HepG2 (cell line): ENCODE data around the gene UXS1. TPM values are rescaled to one million over a fixed set of nuclear protein-coding genes. Genes with fewer than 3 reads are reported as not detected.
A peak's percentile ranks its signal among the peaks of the same experiment; 100 is the strongest.

Source experiments
- BCL6 ChIP-seq: IDR thresholded peaks from 2 replicates; pipeline ENCODE4 v1.6.1; 2016; ENCODE audit warnings: missing genetic modification reagents, missing compliant biosample characterization
- EEA1 ChIP-seq: sonication (generic); formaldehyde crosslinking; IDR thresholded peaks from 2 replicates; pipeline ENCODE4 v1.5.1; 2020; ENCODE audit warnings: mild to moderate bottlenecking, missing genetic modification reagents, borderline replicate concordance
- MTA3 ChIP-seq: sonication (generic); formaldehyde crosslinking; IDR thresholded peaks from 2 replicates; pipeline ENCODE4 v1.4.0; 2020; ENCODE audit warnings: missing genetic modification reagents
- MYNN ChIP-seq: sonication (generic); formaldehyde crosslinking; IDR thresholded peaks from 2 replicates; pipeline ENCODE4 v1.4.0; 2020; ENCODE audit warnings: mild to moderate bottlenecking, low read depth, missing genetic modification reagents
- ONECUT2 ChIP-seq: sonication (generic); formaldehyde crosslinking; IDR thresholded peaks from 2 replicates; pipeline ENCODE4 v1.4.0; 2020; ENCODE audit warnings: missing genetic modification reagents
- SALL1 ChIP-seq: sonication (generic); formaldehyde crosslinking; IDR thresholded peaks from 2 replicates; pipeline ENCODE4 v1.8.0; 2022; ENCODE audit warnings: mild to moderate bottlenecking, missing genetic modification reagents
- SAP130 ChIP-seq: IDR thresholded peaks from 2 replicates; pipeline ENCODE4 v1.6.1; 2016; ENCODE audit warnings: low read depth
- SNAPC5 ChIP-seq: sonication (generic); formaldehyde crosslinking; IDR thresholded peaks from 2 replicates; pipeline ENCODE4 v1.8.1; 2023; ENCODE audit warnings: mild to moderate bottlenecking, missing genetic modification reagents, borderline replicate concordance
- SOX13 ChIP-seq, 3 experiments: fragments of 450-650 bp in 1 of 3; sonication (generic) in 1 of 3; formaldehyde crosslinking in 1 of 3; IDR thresholded peaks in 2 of 3; conservative IDR thresholded peaks in 1 of 3; 2 replicates each; pipeline versions ENCODE4 v1.5.0 to v1.6.1; 2016 to 2020; ENCODE audit warnings: antibody characterized with exemption in 1 of 3, mild to moderate bottlenecking in 1 of 3, missing compliant biosample characterization in 1 of 3, missing genetic modification reagents in 1 of 3, moderate library complexity in 1 of 3
- SOX6 ChIP-seq, 2 experiments: fragments of 450-650 bp in 1 of 2; sonication (generic) in 1 of 2; formaldehyde crosslinking in 1 of 2; IDR thresholded peaks; 2 replicates each; pipeline versions ENCODE4 v1.4.0 to v1.6.1; 2017 to 2020; ENCODE audit warnings: antibody characterized with exemption in 1 of 2, mild to moderate bottlenecking in 1 of 2, missing genetic modification reagents in 1 of 2
- TSC22D2 ChIP-seq: sonication (generic); formaldehyde crosslinking; IDR thresholded peaks from 2 replicates; pipeline ENCODE4 v1.5.1; 2020; ENCODE audit warnings: missing genetic modification reagents, mild to moderate bottlenecking, borderline replicate concordance
- UBTF ChIP-seq: sonication (generic); formaldehyde crosslinking; IDR thresholded peaks from 2 replicates; pipeline ENCODE4 v1.4.0; 2020; ENCODE audit warnings: mild to moderate bottlenecking, missing genetic modification reagents
- ZBTB3 ChIP-seq: sonication (generic); formaldehyde crosslinking; IDR thresholded peaks from 2 replicates; pipeline ENCODE4 v1.4.0; 2020; ENCODE audit warnings: low read depth, mild to moderate bottlenecking, moderate library complexity, missing genetic modification reagents, borderline replicate concordance
- ZEB1 ChIP-seq: IDR thresholded peaks from 2 replicates; pipeline ENCODE4 v1.6.1; 2012; ENCODE audit warnings: mild to moderate bottlenecking, low read depth, inconsistent platforms; ENCODE audit not compliant: insufficient replicate concordance
- ZFP91 ChIP-seq: sonication (generic); formaldehyde crosslinking; IDR thresholded peaks from 2 replicates; pipeline ENCODE4 v1.9.0; 2022; ENCODE audit warnings: missing genetic modification reagents, mild to moderate bottlenecking, borderline replicate concordance
- ZNF121 ChIP-seq: sonication (generic); formaldehyde crosslinking; IDR thresholded peaks from 2 replicates; pipeline ENCODE4 v1.5.0; 2020; ENCODE audit warnings: mild to moderate bottlenecking, missing genetic modification reagents
- ZNF451 ChIP-seq: sonication (generic); formaldehyde crosslinking; IDR thresholded peaks from 2 replicates; pipeline ENCODE4 v1.5.0; 2020; ENCODE audit warnings: mild to moderate bottlenecking, missing genetic modification reagents
- ZNF530 ChIP-seq: sonication (generic); formaldehyde crosslinking; IDR thresholded peaks from 2 replicates; pipeline ENCODE4 v1.5.0; 2020; ENCODE audit warnings: low read depth, mild to moderate bottlenecking, missing genetic modification reagents
- ZNF891 ChIP-seq: sonication (generic); formaldehyde crosslinking; IDR thresholded peaks from 2 replicates; pipeline ENCODE4 v1.5.0; 2020; ENCODE audit warnings: mild to moderate bottlenecking, missing genetic modification reagents
- ZSCAN31 ChIP-seq: sonication (generic); formaldehyde crosslinking; IDR thresholded peaks from 2 replicates; pipeline ENCODE4 v1.5.0; 2020; ENCODE audit warnings: low read depth, mild to moderate bottlenecking, missing genetic modification reagents
- polyA plus RNA-seq, 8 experiments: library from polyadenylated mRNA; depleted of rRNA in 3 of 8; stranded (reverse) in 7 of 8; unstranded in 1 of 8; fragments of >200 nt; fragmentation: Illumina TruSeq in 4 of 8; extraction: Trizol in 4 of 8; gene quantifications; 2 replicates each; pipeline versions ENCODE4 v1.2.1 to v1.2.3, GENCODE V29; 2011 to 2016; ENCODE audit warnings: low read depth in 4 of 8, missing spikeins in 1 of 8, mixed read lengths in 1 of 8; ENCODE audit not compliant: insufficient read depth in 1 of 8
- total RNA-seq, 5 experiments: library from RNA; depleted of rRNA; stranded (reverse); fragments of >200 nt; fragmentation: Illumina TruSeq; extraction: Trizol; gene quantifications; 2 replicates each; pipeline ENCODE4 v1.2.3, GENCODE V29; 2016; ENCODE audit warnings: low read depth in 1 of 5
- TF ChIP-seq, protein P1 (sequence below): sonication (generic); formaldehyde crosslinking; IDR thresholded peaks from 2 replicates; pipeline ENCODE4 v1.4.0; 2020; ENCODE audit warnings: missing genetic modification reagents

The UXS1 gene
- total and polyA plus RNA-seq, 2 of the 13 experiments (the other 11 are each of a cell fraction or from before 2014, with no cell fraction given), result 53.3 to 110 TPM

GRCh38 chr2:106181064-106181463 lies 13.0 kb downstream of the UXS1 start (continued):
- no peak for TF ChIP-seq UBTF (CRISPR knock-in tag)
- TF ChIP-seq ZNF121 (CRISPR knock-in tag), result no peak
- TF ChIP-seq, protein P1, sequence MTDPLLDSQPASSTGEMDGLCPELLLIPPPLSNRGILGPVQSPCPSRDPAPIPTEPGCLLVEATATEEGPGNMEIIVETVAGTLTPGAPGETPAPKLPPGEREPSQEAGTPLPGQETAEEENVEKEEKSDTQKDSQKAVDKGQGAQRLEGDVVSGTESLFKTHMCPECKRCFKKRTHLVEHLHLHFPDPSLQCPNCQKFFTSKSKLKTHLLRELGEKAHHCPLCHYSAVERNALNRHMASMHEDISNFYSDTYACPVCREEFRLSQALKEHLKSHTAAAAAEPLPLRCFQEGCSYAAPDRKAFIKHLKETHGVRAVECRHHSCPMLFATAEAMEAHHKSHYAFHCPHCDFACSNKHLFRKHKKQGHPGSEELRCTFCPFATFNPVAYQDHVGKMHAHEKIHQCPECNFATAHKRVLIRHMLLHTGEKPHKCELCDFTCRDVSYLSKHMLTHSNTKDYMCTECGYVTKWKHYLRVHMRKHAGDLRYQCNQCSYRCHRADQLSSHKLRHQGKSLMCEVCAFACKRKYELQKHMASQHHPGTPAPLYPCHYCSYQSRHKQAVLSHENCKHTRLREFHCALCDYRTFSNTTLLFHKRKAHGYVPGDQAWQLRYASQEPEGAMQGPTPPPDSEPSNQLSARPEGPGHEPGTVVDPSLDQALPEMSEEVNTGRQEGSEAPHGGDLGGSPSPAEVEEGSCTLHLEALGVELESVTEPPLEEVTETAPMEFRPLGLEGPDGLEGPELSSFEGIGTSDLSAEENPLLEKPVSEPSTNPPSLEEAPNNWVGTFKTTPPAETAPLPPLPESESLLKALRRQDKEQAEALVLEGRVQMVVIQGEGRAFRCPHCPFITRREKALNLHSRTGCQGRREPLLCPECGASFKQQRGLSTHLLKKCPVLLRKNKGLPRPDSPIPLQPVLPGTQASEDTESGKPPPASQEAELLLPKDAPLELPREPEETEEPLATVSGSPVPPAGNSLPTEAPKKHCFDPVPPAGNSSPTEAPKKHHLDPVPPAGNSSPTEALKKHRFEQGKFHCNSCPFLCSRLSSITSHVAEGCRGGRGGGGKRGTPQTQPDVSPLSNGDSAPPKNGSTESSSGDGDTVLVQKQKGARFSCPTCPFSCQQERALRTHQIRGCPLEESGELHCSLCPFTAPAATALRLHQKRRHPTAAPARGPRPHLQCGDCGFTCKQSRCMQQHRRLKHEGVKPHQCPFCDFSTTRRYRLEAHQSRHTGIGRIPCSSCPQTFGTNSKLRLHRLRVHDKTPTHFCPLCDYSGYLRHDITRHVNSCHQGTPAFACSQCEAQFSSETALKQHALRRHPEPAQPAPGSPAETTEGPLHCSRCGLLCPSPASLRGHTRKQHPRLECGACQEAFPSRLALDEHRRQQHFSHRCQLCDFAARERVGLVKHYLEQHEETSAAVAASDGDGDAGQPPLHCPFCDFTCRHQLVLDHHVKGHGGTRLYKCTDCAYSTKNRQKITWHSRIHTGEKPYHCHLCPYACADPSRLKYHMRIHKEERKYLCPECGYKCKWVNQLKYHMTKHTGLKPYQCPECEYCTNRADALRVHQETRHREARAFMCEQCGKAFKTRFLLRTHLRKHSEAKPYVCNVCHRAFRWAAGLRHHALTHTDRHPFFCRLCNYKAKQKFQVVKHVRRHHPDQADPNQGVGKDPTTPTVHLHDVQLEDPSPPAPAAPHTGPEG, result no peak
- no peak for TF ChIP-seq ZBTB3 (CRISPR knock-in tag)
- no peak for TF ChIP-seq ZEB1
- TF ChIP-seq MTA3 (CRISPR knock-in tag), result no peak
- no peak for TF ChIP-seq ZNF891 (CRISPR knock-in tag)
- TF ChIP-seq SALL1 (CRISPR knock-in tag), result no peak
- no peak for TF ChIP-seq SOX6 (IDR thresholded peaks at IDR 0.05)
- no peak for TF ChIP-seq SOX6 (CRISPR knock-in tag; IDR thresholded peaks at IDR 0.05)
- no peak for TF ChIP-seq ZNF530
- TF ChIP-seq ZFP91, result peak; percentile 67; the same call in 1 of the 2 replicates
- no peak for TF ChIP-seq BCL6
- no peak for TF ChIP-seq SNAPC5 (CRISPR knock-in tag)
- TF ChIP-seq SOX13 (IDR thresholded peaks at IDR 0.05), result no peak
- TF ChIP-seq SOX13 (CRISPR knock-in tag; conservative IDR thresholded peaks at IDR 0.05 in 1 of 2, IDR thresholded peaks at IDR 0.05 in 1 of 2), result no peak
- TF ChIP-seq MYNN (CRISPR knock-in tag), result no peak
- TF ChIP-seq EEA1 (CRISPR knock-in tag), result no peak
- no peak for TF ChIP-seq TSC22D2 (CRISPR knock-in tag)
- TF ChIP-seq ZSCAN31 (CRISPR knock-in tag), result 0 out of 2 replicates have a peak, but pooled peaks have one; percentile 52
- no peak for TF ChIP-seq ZNF451 (CRISPR knock-in tag)
- TF ChIP-seq ONECUT2, result no peak
- no peak for TF ChIP-seq SAP130 (CRISPR knock-in tag)
